ENCODE measurements around the gene DGKA. TPM values are rescaled to one million over a fixed set of nuclear protein-coding genes. Genes with fewer than 3 reads are reported as not detected.

DGKA gene
- total and polyA plus RNA-seq, 2 of the 4 experiments (the other 2 are of a cell fraction), result 71.9 to 75.1 TPM

GRCh38 chr12:55942055-55942454 is 11.1 kb downstream of the DGKA start:
- in situ Hi-C loops (cut with MboI; ENCODE audit: low sequenced_read_pairs) (loop anchor here (5.0 to 10.0 kb wide), 2 partner anchors 127 to 205 kb away; partner anchors contain the start of genes ORMDL2 and SARNP), dilution Hi-C loops (cut with HindIII; ENCODE audit: low sequenced_read_pairs, unreplicated experiment) (no loop called here), intact Hi-C loops (cut with micrococcal nuclease) (no loop called here)
- no peak overlapping the region for H3K14ac ChIP-seq (replicated peaks; ENCODE audit: low read depth, low read length)
- no peak overlapping the region for H2AK5ac ChIP-seq (ENCODE audit: low read depth, low read length)
- H2BK20ac ChIP-seq (ENCODE audit: low read depth, low read length), result no peak overlapping the region
- no peak overlapping the region for H4K8ac ChIP-seq (ENCODE audit: low read depth in 2 of 2, low read length in 2 of 2)
- no peak overlapping the region for H2BK15ac ChIP-seq (ENCODE audit: low read depth, low read length)
- peaks cover 41% of the 10 kb centered on the region for H3K36me3 ChIP-seq (ENCODE audit: control insufficient read depth, insufficient read depth, low read length)
- H2BK120ac ChIP-seq (ENCODE audit: low read depth, low read length), result no peak overlapping the region
- no peak overlapping the region for H2AK9ac ChIP-seq (replicated peaks; ENCODE audit: low read depth, low read length, poor library complexity)
- ATAC-seq (ENCODE audit: low read depth) (no peak), DNase-seq (no peak)
- H4K5ac ChIP-seq (ENCODE audit: low read depth, low read length), result no peak overlapping the region
- no TSS peak for BruUV-seq (replicated peaks)
- no peak overlapping the region for H2AFZ ChIP-seq (replicated peaks; ENCODE audit: low read length, poor library complexity)
- H3K9me1 ChIP-seq (ENCODE audit: insufficient read depth, low read length), result no peaks in the 10 kb centered on the region
- no peak overlapping the region for H4K91ac ChIP-seq (ENCODE audit: insufficient read depth, low read depth, low read length)
- H3K27me3 ChIP-seq (ENCODE audit: control insufficient read depth, insufficient read depth, low read length), result no peaks in the 10 kb centered on the region
- CTCF ChIA-PET, result interaction anchor here (0.8 kb wide), 1 partner anchor 9 kb away, joined by 3 read pairs; no protein-coding TSS in a partner anchor
- POLR2A ChIA-PET (ENCODE audit: unreplicated experiment), result no interaction called here
- 60% methylated on average over 1 of the region's 4 CpGs; no CpG with 5 or more reads in 1 of the 2 experiments for WGBS, 2 experiments (ENCODE audit: extremely low coverage in 2 of 2, insufficient read length in 1 of 2)
- H3K27ac ChIP-seq (ENCODE audit: insufficient read depth, low read length), result no peak overlapping the region
- H3K9ac ChIP-seq (ENCODE audit: low read depth, low read length), result no peak overlapping the region
- H3K79me1 ChIP-seq (ENCODE audit: low read depth in 1 of 2, low read length in 2 of 2), result peaks cover 0 to 22% of the 10 kb centered on the region in 2 experiments; a peak in 2 of 4 replicates
- H3K4me3 ChIP-seq (ENCODE audit: insufficient read depth, low read depth, low read length), result no peak overlapping the region
- H3K9me3 ChIP-seq (ENCODE audit: control insufficient read depth, insufficient read depth, low read length), result no peaks in the 10 kb centered on the region
- H3K18ac ChIP-seq (ENCODE audit: low read depth, low read length), result no peak overlapping the region
- no peaks in the 10 kb centered on the region for H4K20me1 ChIP-seq (ENCODE audit: insufficient read depth, low read length)
- TF ChIP-seq MAFK (IDR thresholded peaks at IDR 0.05; ENCODE audit: low read depth, low read length), result no peak
- TF ChIP-seq MAZ (IDR thresholded peaks at IDR 0.05; ENCODE audit: borderline replicate concordance, low read depth, low read length), result no peak
- no peak for TF ChIP-seq FOS (IDR thresholded peaks at IDR 0.05; ENCODE audit: low read depth, low read length)
- no peak for TF ChIP-seq CHD1 (IDR thresholded peaks at IDR 0.05; ENCODE audit: low read depth, low read length)
- TF ChIP-seq MXI1 (IDR thresholded peaks at IDR 0.05; ENCODE audit: borderline replicate concordance, low read depth, low read length), result no peak
- TF ChIP-seq SMC3 (IDR thresholded peaks at IDR 0.05; ENCODE audit: low read depth, low read length), result no peak
- TF ChIP-seq CEBPB (IDR thresholded peaks at IDR 0.05; ENCODE audit: low read depth, low read length), result no peak
- TF ChIP-seq, protein P1, sequence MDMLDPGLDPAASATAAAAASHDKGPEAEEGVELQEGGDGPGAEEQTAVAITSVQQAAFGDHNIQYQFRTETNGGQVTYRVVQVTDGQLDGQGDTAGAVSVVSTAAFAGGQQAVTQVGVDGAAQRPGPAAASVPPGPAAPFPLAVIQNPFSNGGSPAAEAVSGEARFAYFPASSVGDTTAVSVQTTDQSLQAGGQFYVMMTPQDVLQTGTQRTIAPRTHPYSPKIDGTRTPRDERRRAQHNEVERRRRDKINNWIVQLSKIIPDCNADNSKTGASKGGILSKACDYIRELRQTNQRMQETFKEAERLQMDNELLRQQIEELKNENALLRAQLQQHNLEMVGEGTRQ (IDR thresholded peaks at IDR 0.05; ENCODE audit: low read depth, low read length), result no peak
- TF ChIP-seq RFX5 (IDR thresholded peaks at IDR 0.05; ENCODE audit: low read depth, low read length), result no peak
- no peak for TF ChIP-seq NFE2L2 (IDR thresholded peaks at IDR 0.05; ENCODE audit: low read depth, low read length)
- no peak for TF ChIP-seq BHLHE40 (IDR thresholded peaks at IDR 0.05; ENCODE audit: low read depth, low read length)
- no peak for TF ChIP-seq CTCF (conservative IDR thresholded peaks at IDR 0.05; ENCODE audit: low read depth, low read length)
- TF ChIP-seq POLR2A (IDR thresholded peaks at IDR 0.05; ENCODE audit: low read depth, low read length), result no peak
- no peak overlapping the region for H2BK5ac ChIP-seq (ENCODE audit: low read depth, low read length, poor library complexity, severe bottlenecking)
- peaks cover 4% of the 10 kb centered on the region for H3K4me1 ChIP-seq (ENCODE audit: control insufficient read depth, insufficient read depth, low read length)
- no peak overlapping the region for H3K23ac ChIP-seq (ENCODE audit: low read depth, low read length)
- no peak overlapping the region for H3K56ac ChIP-seq (ENCODE audit: extremely low read depth, insufficient read depth, low read length)
- H3K4me2 ChIP-seq (ENCODE audit: low read depth, low read length), result no peak overlapping the region
- H3K4ac ChIP-seq (ENCODE audit: low read depth, low read length), result no peak overlapping the region

Data from IMR-90 (cell line).